Hepatocyte (in vitro differentiated cells): Measurements from ENCODE around the gene RBBP6.

Experiments
- CTCF ChIP-seq: fragments of 200-600 bp; sonication (generic); IDR thresholded peaks from 2 replicates; pipeline ENCODE4 v1.5.1; 2016; ENCODE audit warnings: antibody characterized with exemption, mild to moderate bottlenecking; ENCODE audit not compliant: poor library complexity
- EZH2 ChIP-seq: fragments of 200-600 bp; sonication (generic); IDR thresholded peaks from 2 replicates; pipeline ENCODE4 v1.6.1; 2016; ENCODE audit warnings: antibody characterized with exemption, mild to moderate bottlenecking, borderline replicate concordance
- EZH2phosphoT487 ChIP-seq: fragments of 200-600 bp; sonication (generic); IDR thresholded peaks from one replicate; pipeline ENCODE4 v1.6.1; 2018; ENCODE audit warnings: antibody characterized with exemption, mild to moderate bottlenecking, low read depth, moderate library complexity; ENCODE audit not compliant: unreplicated experiment, severe bottlenecking

- TF ChIP-seq CTCF = no peak
- no peak for TF ChIP-seq EZH2phosphoT487
- no peak for TF ChIP-seq EZH2
Measured at GRCh38 chr16:24505959-24506358, 33.4 kb upstream of the RBBP6 start.
